ENCODE data around the gene SPOP.

DNA sequence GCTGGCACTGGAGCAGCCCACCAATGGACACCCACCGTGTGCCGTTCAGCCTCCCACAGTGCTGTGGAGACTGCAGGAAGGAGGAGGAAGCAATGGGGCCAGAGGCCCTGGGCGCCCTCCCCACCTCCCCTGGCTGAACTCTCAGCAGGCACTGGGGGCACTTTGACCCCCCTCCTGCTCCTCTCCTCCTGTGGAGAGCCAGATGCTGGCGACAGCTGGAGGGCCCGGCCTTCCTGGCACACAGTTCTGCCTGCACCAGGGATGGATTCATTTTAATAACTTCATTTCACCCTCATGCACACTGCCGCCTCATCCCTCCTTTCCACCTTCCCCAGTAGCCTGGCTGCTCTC lies 96.3 kb downstream of the SPOP start:
- TF ChIP-seq NFRKB (IDR thresholded peaks at IDR 0.05) (no peak), TARDBP (IDR thresholded peaks at IDR 0.05) (no peak), SUZ12 (IDR thresholded peaks at IDR 0.05) (no peak), ELF4 (IDR thresholded peaks at IDR 0.05) (no peak), FOXK2 (IDR thresholded peaks at IDR 0.05) (no peak), SP1 (IDR thresholded peaks at IDR 0.05) (no peak), BHLHE40 (IDR thresholded peaks at IDR 0.05; ENCODE audit: borderline replicate concordance) (no peak), CTBP1 (IDR thresholded peaks at IDR 0.05; ENCODE audit: borderline replicate concordance) (no peak), FOXA1 (IDR thresholded peaks at IDR 0.05) (no peak), FOXM1 (IDR thresholded peaks at IDR 0.05; ENCODE audit: borderline replicate concordance) (no peak), ZNF384 (IDR thresholded peaks at IDR 0.05) (no peak), ARNT (IDR thresholded peaks at IDR 0.05) (no peak), PKNOX1 (IDR thresholded peaks at IDR 0.05) (no peak), HDGF (IDR thresholded peaks at IDR 0.05; ENCODE audit: borderline replicate concordance) (no peak)
